ENCODE data around the gene TACR2. TPM values are rescaled to one million over a fixed set of nuclear protein-coding genes. Genes with fewer than 3 reads are reported as not detected.

The TACR2 gene
- total and polyA plus RNA-seq, 2 donors (not counting 1 experiment from before 2014, with no cell fraction given) = 0.15 to 0.17 TPM

DNA sequence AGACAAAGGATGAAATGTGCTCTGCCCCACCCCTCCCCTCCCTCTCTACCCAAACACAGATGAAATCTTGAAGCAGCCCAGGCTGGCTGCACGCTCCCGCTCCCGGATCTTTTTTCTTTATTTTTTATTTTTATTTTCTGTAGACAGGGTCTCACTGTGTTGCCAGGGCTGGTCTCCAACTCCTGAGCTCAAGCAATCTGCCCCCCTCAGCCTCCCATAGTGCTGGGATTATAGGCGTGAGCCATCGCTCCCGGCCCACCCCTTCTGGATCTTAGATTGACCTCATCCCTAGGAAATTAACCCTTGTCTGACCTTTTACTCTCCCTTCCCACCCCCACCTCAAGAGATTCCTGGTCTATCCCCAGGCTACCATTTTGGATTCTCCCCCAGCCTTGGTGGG is 14.3 kb downstream of the TACR2 start:
- no peak overlapping the region for H3K9ac ChIP-seq (ENCODE audit: insufficient read depth, low read length)
- no peak overlapping the region for H2AFZ ChIP-seq (ENCODE audit: low read length)
- no peak for TF ChIP-seq EZH2 (IDR thresholded peaks at IDR 0.05; ENCODE audit: low read length, missing control alignments)
- TF ChIP-seq, protein P1, sequence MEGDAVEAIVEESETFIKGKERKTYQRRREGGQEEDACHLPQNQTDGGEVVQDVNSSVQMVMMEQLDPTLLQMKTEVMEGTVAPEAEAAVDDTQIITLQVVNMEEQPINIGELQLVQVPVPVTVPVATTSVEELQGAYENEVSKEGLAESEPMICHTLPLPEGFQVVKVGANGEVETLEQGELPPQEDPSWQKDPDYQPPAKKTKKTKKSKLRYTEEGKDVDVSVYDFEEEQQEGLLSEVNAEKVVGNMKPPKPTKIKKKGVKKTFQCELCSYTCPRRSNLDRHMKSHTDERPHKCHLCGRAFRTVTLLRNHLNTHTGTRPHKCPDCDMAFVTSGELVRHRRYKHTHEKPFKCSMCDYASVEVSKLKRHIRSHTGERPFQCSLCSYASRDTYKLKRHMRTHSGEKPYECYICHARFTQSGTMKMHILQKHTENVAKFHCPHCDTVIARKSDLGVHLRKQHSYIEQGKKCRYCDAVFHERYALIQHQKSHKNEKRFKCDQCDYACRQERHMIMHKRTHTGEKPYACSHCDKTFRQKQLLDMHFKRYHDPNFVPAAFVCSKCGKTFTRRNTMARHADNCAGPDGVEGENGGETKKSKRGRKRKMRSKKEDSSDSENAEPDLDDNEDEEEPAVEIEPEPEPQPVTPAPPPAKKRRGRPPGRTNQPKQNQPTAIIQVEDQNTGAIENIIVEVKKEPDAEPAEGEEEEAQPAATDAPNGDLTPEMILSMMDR (conservative IDR thresholded peaks at IDR 0.05 in 1 of 2, IDR thresholded peaks at IDR 0.05 in 1 of 2; ENCODE audit: low read depth in 1 of 2, low read length in 2 of 2) = no peak
- H3K4me2 ChIP-seq (ENCODE audit: extremely low read depth, insufficient read depth, low read length) = no peak overlapping the region
- H3K4me1 ChIP-seq (ENCODE audit: control insufficient read depth, extremely low read depth, insufficient read depth, low read length) = peaks cover 14% of the 10 kb centered on the region
- H4K20me1 ChIP-seq (ENCODE audit: control insufficient read depth, extremely low read depth, insufficient read depth, low read length) = no peaks in the 10 kb centered on the region
- DNase-seq (ENCODE audit: low read depth in 2 of 2) = no peak
- no peak overlapping the region for H3K27ac ChIP-seq (ENCODE audit: insufficient read depth, low read length)
- H3K9me3 ChIP-seq (ENCODE audit: control insufficient read depth, insufficient read depth, low read depth, low read length) = no peaks in the 10 kb centered on the region
- peaks cover 16% of the 10 kb centered on the region for H3K36me3 ChIP-seq (ENCODE audit: control insufficient read depth, insufficient read depth, low read length)
- no peaks in the 10 kb centered on the region for H3K79me2 ChIP-seq (ENCODE audit: control insufficient read depth, insufficient read depth, low read length)
- H3K27me3 ChIP-seq (ENCODE audit: control insufficient read depth, insufficient read depth, low read length) = no peaks in the 10 kb centered on the region
- no peak overlapping the region for H3K4me3 ChIP-seq (replicated peaks in 1 of 4; ENCODE audit: control extremely low read depth in 1 of 4, insufficient read depth in 1 of 4, low read depth in 3 of 4, low read length in 4 of 4)

DNA sequence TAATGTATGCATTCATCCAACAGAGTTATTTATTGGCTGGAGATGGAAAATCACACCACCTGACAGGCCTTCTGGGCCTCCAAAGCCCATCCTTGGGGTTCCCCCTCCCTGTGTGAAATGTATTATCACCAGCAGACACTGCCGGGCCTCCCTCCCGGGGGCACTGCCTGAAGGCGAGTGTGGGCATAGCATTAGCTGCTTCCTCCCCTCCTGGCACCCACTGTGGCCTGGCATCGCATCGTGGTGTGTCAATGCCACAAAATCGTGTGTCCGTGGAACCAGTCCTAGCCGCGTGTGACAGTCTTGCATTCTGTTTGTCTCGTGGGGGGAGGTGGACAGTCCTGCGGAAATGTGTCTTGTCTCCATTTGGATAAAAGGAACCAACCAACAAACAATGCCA is 15.3 kb downstream of the TACR2 start:
- H3K27me3 ChIP-seq (ENCODE audit: control insufficient read depth, insufficient read depth, low read length) = no peaks in the 10 kb centered on the region
- H3K4me2 ChIP-seq (ENCODE audit: extremely low read depth, insufficient read depth, low read length) = no peak overlapping the region
- H3K79me2 ChIP-seq (ENCODE audit: control insufficient read depth, insufficient read depth, low read length) = no peaks in the 10 kb centered on the region
- peaks cover 16% of the 10 kb centered on the region for H3K36me3 ChIP-seq (ENCODE audit: control insufficient read depth, insufficient read depth, low read length)
- H3K4me3 ChIP-seq (replicated peaks in 1 of 4; ENCODE audit: control extremely low read depth in 1 of 4, insufficient read depth in 1 of 4, low read depth in 3 of 4, low read length in 4 of 4) = no peak overlapping the region
- no peaks in the 10 kb centered on the region for H3K9me3 ChIP-seq (ENCODE audit: control insufficient read depth, insufficient read depth, low read depth, low read length)
- H4K20me1 ChIP-seq (ENCODE audit: control insufficient read depth, extremely low read depth, insufficient read depth, low read length) = no peaks in the 10 kb centered on the region
- H3K4me1 ChIP-seq (ENCODE audit: control insufficient read depth, extremely low read depth, insufficient read depth, low read length) = peaks cover 14% of the 10 kb centered on the region
- H3K27ac ChIP-seq (ENCODE audit: insufficient read depth, low read length) = no peak overlapping the region
- TF ChIP-seq, protein P1 (conservative IDR thresholded peaks at IDR 0.05 in 1 of 2, IDR thresholded peaks at IDR 0.05 in 1 of 2; ENCODE audit: low read depth in 1 of 2, low read length in 2 of 2) = no peak
- H2AFZ ChIP-seq (ENCODE audit: low read length) = no peak overlapping the region
- no peak overlapping the region for H3K9ac ChIP-seq (ENCODE audit: insufficient read depth, low read length)
- no peak for DNase-seq (ENCODE audit: low read depth in 2 of 2)

DNA sequence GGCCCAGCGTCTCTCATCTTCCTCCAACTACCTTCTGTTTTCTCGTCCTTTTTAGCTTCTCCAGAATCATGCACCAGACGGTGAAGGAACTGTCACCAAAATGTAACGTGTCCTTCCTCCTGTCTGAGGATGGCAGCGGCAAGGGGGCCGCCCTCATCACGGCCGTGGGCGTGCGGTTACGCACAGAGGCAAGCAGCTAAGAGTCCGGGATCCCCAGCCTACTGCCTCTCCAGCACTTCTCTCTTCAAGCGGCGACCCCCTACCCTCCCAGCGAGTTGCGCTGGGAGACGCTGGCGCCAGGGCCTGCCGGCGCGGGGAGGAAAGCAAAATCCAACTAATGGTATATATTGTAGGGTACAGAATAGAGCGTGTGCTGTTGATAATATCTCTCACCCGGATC is 15.8 kb downstream of the TACR2 start:
- no peaks in the 10 kb centered on the region for H3K27me3 ChIP-seq (ENCODE audit: control insufficient read depth, insufficient read depth, low read length)
- H3K4me3 ChIP-seq (replicated peaks in 1 of 4; ENCODE audit: control extremely low read depth in 1 of 4, insufficient read depth in 1 of 4, low read depth in 3 of 4, low read length in 4 of 4) = no peak overlapping the region
- H4K20me1 ChIP-seq (ENCODE audit: control insufficient read depth, extremely low read depth, insufficient read depth, low read length) = no peaks in the 10 kb centered on the region
- no peaks in the 10 kb centered on the region for H3K79me2 ChIP-seq (ENCODE audit: control insufficient read depth, insufficient read depth, low read length)
- TF ChIP-seq, protein P1 (conservative IDR thresholded peaks at IDR 0.05 in 1 of 2, IDR thresholded peaks at IDR 0.05 in 1 of 2; ENCODE audit: low read depth in 1 of 2, low read length in 2 of 2) = no peak
- TF ChIP-seq EZH2 (IDR thresholded peaks at IDR 0.05; ENCODE audit: low read length, missing control alignments) = no peak
- peaks cover 16% of the 10 kb centered on the region for H3K36me3 ChIP-seq (ENCODE audit: control insufficient read depth, insufficient read depth, low read length)
- H3K4me1 ChIP-seq (ENCODE audit: control insufficient read depth, extremely low read depth, insufficient read depth, low read length) = peaks cover 14% of the 10 kb centered on the region
- DNase-seq (ENCODE audit: low read depth in 2 of 2) = no peak
- H3K4me2 ChIP-seq (ENCODE audit: extremely low read depth, insufficient read depth, low read length) = no peak overlapping the region
- H3K9me3 ChIP-seq (ENCODE audit: control insufficient read depth, insufficient read depth, low read depth, low read length) = no peaks in the 10 kb centered on the region
- no peak overlapping the region for H3K27ac ChIP-seq (ENCODE audit: insufficient read depth, low read length)
- H2AFZ ChIP-seq (ENCODE audit: low read length) = no peak overlapping the region
- no peak overlapping the region for H3K9ac ChIP-seq (ENCODE audit: insufficient read depth, low read length)
